ENCODE measurements around the gene CGNL1. TPM values are rescaled to one million over a fixed set of nuclear protein-coding genes. Genes with fewer than 3 reads are reported as not detected.

Gene CGNL1
- total RNA-seq, 1 donor from 2014 or later: 2.8 TPM

GRCh38 chr15:57386976-57387375 is 10.7 kb downstream of the CGNL1 start:
- H3K27me3 ChIP-seq (ENCODE audit: control insufficient read depth, insufficient read depth, low read length): no peaks in the 10 kb centered on the region
- no peak for DNase-seq (ENCODE audit: low read depth)
- H3K36me3 ChIP-seq (ENCODE audit: control insufficient read depth, insufficient read depth, low read length): no peaks in the 10 kb centered on the region
- no peak overlapping the region for H3K4me3 ChIP-seq (ENCODE audit: low read depth, low read length)
- TF ChIP-seq, protein P1, sequence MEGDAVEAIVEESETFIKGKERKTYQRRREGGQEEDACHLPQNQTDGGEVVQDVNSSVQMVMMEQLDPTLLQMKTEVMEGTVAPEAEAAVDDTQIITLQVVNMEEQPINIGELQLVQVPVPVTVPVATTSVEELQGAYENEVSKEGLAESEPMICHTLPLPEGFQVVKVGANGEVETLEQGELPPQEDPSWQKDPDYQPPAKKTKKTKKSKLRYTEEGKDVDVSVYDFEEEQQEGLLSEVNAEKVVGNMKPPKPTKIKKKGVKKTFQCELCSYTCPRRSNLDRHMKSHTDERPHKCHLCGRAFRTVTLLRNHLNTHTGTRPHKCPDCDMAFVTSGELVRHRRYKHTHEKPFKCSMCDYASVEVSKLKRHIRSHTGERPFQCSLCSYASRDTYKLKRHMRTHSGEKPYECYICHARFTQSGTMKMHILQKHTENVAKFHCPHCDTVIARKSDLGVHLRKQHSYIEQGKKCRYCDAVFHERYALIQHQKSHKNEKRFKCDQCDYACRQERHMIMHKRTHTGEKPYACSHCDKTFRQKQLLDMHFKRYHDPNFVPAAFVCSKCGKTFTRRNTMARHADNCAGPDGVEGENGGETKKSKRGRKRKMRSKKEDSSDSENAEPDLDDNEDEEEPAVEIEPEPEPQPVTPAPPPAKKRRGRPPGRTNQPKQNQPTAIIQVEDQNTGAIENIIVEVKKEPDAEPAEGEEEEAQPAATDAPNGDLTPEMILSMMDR (IDR thresholded peaks at IDR 0.05; ENCODE audit: insufficient read depth, low read length, poor library complexity, severe bottlenecking): no peak

DNA sequence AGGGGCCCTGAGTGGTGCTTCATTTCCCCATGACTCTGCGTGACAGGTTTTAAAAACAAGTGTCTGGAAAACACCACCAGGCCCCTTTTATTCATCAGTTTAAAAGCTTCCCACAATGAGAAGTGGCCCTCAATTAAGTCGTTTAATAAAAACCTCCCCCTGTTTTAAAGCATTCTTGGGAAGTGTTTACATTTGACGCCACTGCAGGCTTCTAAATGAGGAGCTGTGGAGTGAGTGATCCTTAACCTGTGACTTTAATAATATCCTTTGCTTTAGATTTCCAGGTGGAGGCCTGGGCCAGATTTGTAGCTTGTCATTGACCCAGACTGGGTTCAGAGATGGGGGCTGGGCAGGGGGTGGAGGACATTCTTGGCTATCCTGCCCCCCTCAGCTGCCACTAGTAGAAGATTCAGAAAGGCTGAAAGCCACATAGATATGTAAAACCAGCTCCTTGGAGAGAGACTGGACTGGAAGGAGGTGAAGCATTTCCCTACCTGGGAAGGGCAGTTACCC is 11.3 kb downstream of the CGNL1 start:
- Histone ChIP-seq H3K36me3 (ENCODE audit: control insufficient read depth, insufficient read depth, low read length) (no peaks in the 10 kb centered on the region), H3K27me3 (ENCODE audit: control insufficient read depth, insufficient read depth, low read length) (no peaks in the 10 kb centered on the region), H3K4me3 (ENCODE audit: low read depth, low read length) (no peak overlapping the region)
- TF ChIP-seq, protein P1 (IDR thresholded peaks at IDR 0.05; ENCODE audit: insufficient read depth, low read length, poor library complexity, severe bottlenecking): no peak
- no peak for DNase-seq (ENCODE audit: low read depth)

- TF ChIP-seq, protein P1 (IDR thresholded peaks at IDR 0.05; ENCODE audit: insufficient read depth, low read length, poor library complexity, severe bottlenecking): no peak
- H3K27me3 ChIP-seq (ENCODE audit: control insufficient read depth, insufficient read depth, low read length): no peaks in the 10 kb centered on the region
- no peak overlapping the region for H3K4me3 ChIP-seq (ENCODE audit: low read depth, low read length)
- no peak for DNase-seq (ENCODE audit: low read depth)
- H3K36me3 ChIP-seq (ENCODE audit: control insufficient read depth, insufficient read depth, low read length): no peaks in the 10 kb centered on the region
These were observed 12.2 kb downstream of the CGNL1 start for GRCh38 chr15:57388464-57388863.

DNA sequence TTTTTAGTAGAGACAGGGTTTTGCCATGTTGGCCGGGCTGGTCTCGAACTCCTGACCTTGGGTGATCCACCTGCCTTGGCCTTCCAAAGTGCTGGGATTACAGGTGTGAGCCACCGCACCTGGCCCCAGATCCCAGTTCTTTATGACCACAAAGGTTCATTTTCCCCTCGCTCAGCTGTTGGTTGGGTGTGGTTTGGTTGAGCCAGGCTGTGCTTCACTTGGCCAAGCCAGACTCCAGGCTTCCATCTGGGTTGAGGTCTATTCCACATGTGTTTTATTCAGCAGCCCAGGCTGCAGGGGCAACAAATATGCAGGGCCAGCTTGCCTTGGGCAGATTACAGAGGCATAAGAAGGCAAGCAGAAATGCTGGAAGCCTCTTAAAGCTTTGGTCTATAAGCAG is 13.7 kb downstream of the CGNL1 start:
- Histone ChIP-seq H3K4me3 (ENCODE audit: low read depth, low read length) (no peak overlapping the region), H3K27me3 (ENCODE audit: control insufficient read depth, insufficient read depth, low read length) (no peaks in the 10 kb centered on the region), H3K36me3 (ENCODE audit: control insufficient read depth, insufficient read depth, low read length) (no peaks in the 10 kb centered on the region)
- no peak for DNase-seq (ENCODE audit: low read depth)
- TF ChIP-seq, protein P1 (IDR thresholded peaks at IDR 0.05; ENCODE audit: insufficient read depth, low read length, poor library complexity, severe bottlenecking): no peak

GRCh38 chr15:57390583-57390982 is 14.3 kb downstream of the CGNL1 start:
- TF ChIP-seq, protein P1 (IDR thresholded peaks at IDR 0.05; ENCODE audit: insufficient read depth, low read length, poor library complexity, severe bottlenecking): no peak
- no peaks in the 10 kb centered on the region for H3K27me3 ChIP-seq (ENCODE audit: control insufficient read depth, insufficient read depth, low read length)
- no peak for DNase-seq (ENCODE audit: low read depth)
- H3K4me3 ChIP-seq (ENCODE audit: low read depth, low read length): no peak overlapping the region
- H3K36me3 ChIP-seq (ENCODE audit: control insufficient read depth, insufficient read depth, low read length): no peaks in the 10 kb centered on the region

DNA sequence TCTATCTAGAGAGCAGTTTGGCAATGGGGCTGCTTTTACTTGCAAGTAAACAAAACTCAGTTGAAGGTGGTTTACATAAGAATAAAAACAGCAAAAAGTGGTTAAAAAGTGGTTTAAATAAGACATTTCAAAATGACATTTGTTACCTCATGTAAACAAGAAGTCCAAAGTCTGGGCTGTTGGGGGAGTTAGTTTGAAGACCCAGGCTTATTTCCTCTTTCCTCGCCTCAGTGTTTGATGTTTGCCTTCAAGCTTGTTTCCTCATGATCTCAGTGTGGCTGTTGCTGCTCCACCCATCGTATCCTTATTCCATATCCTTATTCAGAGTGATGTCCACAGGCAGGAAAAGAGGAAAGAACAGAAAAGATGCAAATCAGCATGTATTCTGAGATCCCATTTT is 15.2 kb downstream of the CGNL1 start:
- no peaks in the 10 kb centered on the region for H3K36me3 ChIP-seq (ENCODE audit: control insufficient read depth, insufficient read depth, low read length)
- no peak for DNase-seq (ENCODE audit: low read depth)
- no peak overlapping the region for H3K4me3 ChIP-seq (ENCODE audit: low read depth, low read length)
- H3K27me3 ChIP-seq (ENCODE audit: control insufficient read depth, insufficient read depth, low read length): no peaks in the 10 kb centered on the region
- TF ChIP-seq, protein P1 (IDR thresholded peaks at IDR 0.05; ENCODE audit: insufficient read depth, low read length, poor library complexity, severe bottlenecking): no peak

Measured in kidney epithelial cell (primary cell).